ENCODE measurements around the gene NFASC. TPM values are rescaled to one million over a fixed set of nuclear protein-coding genes. Genes with fewer than 3 reads are reported as not detected.
A peak's percentile ranks its signal among the peaks of the same experiment; 100 is the strongest.

Gene NFASC
- total RNA-seq, 1 experiment from 2014 or later = 1.6 TPM

- Histone ChIP-seq H3K4me3 (ENCODE audit: low read length) (no peak overlapping the region), H3K9me3 (ENCODE audit: low read length) (no peaks in the 10 kb centered on the region), H3K4me2 (ENCODE audit: low read length) (no peak overlapping the region), H3K79me2 (ENCODE audit: low read length) (no peaks in the 10 kb centered on the region), H2AFZ (ENCODE audit: low read length) (no peak overlapping the region), H3K27me3 (ENCODE audit: low read length) (peaks cover 91% of the 10 kb centered on the region), H3K4me1 (ENCODE audit: insufficient read depth, low read length) (no peaks in the 10 kb centered on the region), H3K36me3 (ENCODE audit: low read depth, low read length) (no peaks in the 10 kb centered on the region), H3K9ac (ENCODE audit: low read length) (no peak overlapping the region), H3F3A (ENCODE audit: low read length, unreplicated experiment) (no peaks in the 10 kb centered on the region), H3K9me2 (replicated peaks; ENCODE audit: low read length) (no peaks in the 10 kb centered on the region), H4K20me1 (ENCODE audit: low read length) (no peaks in the 10 kb centered on the region), H3K27ac (ENCODE audit: low read length) (no peak overlapping the region)
- CTCF ChIA-PET = no interaction called here
- intact Hi-C loops (cut with micrococcal nuclease) = no loop called here
- POLR2A ChIA-PET (ENCODE audit: unreplicated experiment) = no interaction called here
- no peak for ATAC-seq
- BruUV-seq (replicated peaks) = no TSS peak
- DNase-seq = no peak
- TF ChIP-seq CTCF (conservative IDR thresholded peaks at IDR 0.05; ENCODE audit: low read depth, low read length) (no peak), EZH2 (IDR thresholded peaks at IDR 0.05; ENCODE audit: low read length, unreplicated experiment) (no peak), EZH2phosphoT487 (IDR thresholded peaks at IDR 0.05; ENCODE audit: borderline replicate concordance, low read length) (no peak)
These were observed 21.2 kb downstream of the NFASC start for GRCh38 chr1:204891860-204892259.

GRCh38 chr1:204894031-204894430, 23.4 kb downstream of the NFASC start:
- Histone ChIP-seq H3K36me3 (ENCODE audit: low read depth, low read length) (no peaks in the 10 kb centered on the region), H3K9me3 (ENCODE audit: low read length) (no peaks in the 10 kb centered on the region), H2AFZ (ENCODE audit: low read length) (no peak overlapping the region), H3K4me3 (ENCODE audit: low read length) (no peak overlapping the region), H3K4me2 (ENCODE audit: low read length) (no peak overlapping the region), H3K9me2 (replicated peaks; ENCODE audit: low read length) (no peaks in the 10 kb centered on the region), H3K4me1 (ENCODE audit: insufficient read depth, low read length) (no peaks in the 10 kb centered on the region), H4K20me1 (ENCODE audit: low read length) (no peaks in the 10 kb centered on the region), H3K79me2 (ENCODE audit: low read length) (no peaks in the 10 kb centered on the region), H3K27ac (ENCODE audit: low read length) (no peak overlapping the region), H3K9ac (ENCODE audit: low read length) (no peak overlapping the region), H3F3A (ENCODE audit: low read length, unreplicated experiment) (no peaks in the 10 kb centered on the region), H3K27me3 (ENCODE audit: low read length) (peaks cover 88% of the 10 kb centered on the region)
- BruUV-seq (replicated peaks) = no TSS peak
- CTCF ChIA-PET = interaction anchor here (0.6 kb wide), 1 partner anchor 158 kb away, joined by 3 read pairs; no protein-coding TSS in a partner anchor
- ATAC-seq = no peak
- TF ChIP-seq EZH2phosphoT487 (IDR thresholded peaks at IDR 0.05; ENCODE audit: borderline replicate concordance, low read length) (no peak), CTCF (conservative IDR thresholded peaks at IDR 0.05; ENCODE audit: low read depth, low read length) (no peak), EZH2 (IDR thresholded peaks at IDR 0.05; ENCODE audit: low read length, unreplicated experiment) (no peak)
- POLR2A ChIA-PET (ENCODE audit: unreplicated experiment) = no interaction called here
- DNase-seq = peak; percentile 37
- intact Hi-C loops (cut with micrococcal nuclease) = no loop called here

DNA sequence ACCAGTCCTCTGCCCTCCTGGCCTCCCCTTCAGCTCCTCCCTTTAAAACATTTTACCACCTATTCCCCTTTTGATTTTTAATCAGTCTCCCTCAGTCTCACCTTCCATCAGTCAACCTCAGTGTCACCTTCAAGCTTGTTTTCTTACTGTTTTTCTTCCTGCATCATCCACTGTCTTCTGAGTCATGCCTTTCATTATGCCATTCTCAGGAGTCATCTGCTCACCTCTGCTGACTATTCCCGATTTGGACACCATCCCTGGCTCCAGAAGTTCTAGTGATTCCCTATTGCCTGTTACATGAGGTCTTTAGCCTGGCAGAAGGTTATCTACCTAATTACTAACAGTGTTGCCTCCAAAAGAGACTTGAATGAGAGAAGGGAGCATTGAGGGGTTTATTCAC, 23.9 kb downstream of the NFASC start:
- BruUV-seq (replicated peaks) = no TSS peak
- Histone ChIP-seq H4K20me1 (ENCODE audit: low read length) (no peaks in the 10 kb centered on the region), H3K9me3 (ENCODE audit: low read length) (no peaks in the 10 kb centered on the region), H3K9me2 (replicated peaks; ENCODE audit: low read length) (no peaks in the 10 kb centered on the region), H3K36me3 (ENCODE audit: low read depth, low read length) (no peaks in the 10 kb centered on the region), H3K9ac (ENCODE audit: low read length) (no peak overlapping the region), H3K4me3 (ENCODE audit: low read length) (no peak overlapping the region), H3K79me2 (ENCODE audit: low read length) (no peaks in the 10 kb centered on the region), H3K27ac (ENCODE audit: low read length) (no peak overlapping the region), H2AFZ (ENCODE audit: low read length) (no peak overlapping the region), H3K4me1 (ENCODE audit: insufficient read depth, low read length) (no peaks in the 10 kb centered on the region), H3K27me3 (ENCODE audit: low read length) (peaks cover 88% of the 10 kb centered on the region), H3K4me2 (ENCODE audit: low read length) (no peak overlapping the region), H3F3A (ENCODE audit: low read length, unreplicated experiment) (no peaks in the 10 kb centered on the region)
- DNase-seq (no peak), ATAC-seq (no peak; the same call in 1 of the 2 replicates)
- intact Hi-C loops (cut with micrococcal nuclease) = no loop called here
- ChIA-PET POLR2A (ENCODE audit: unreplicated experiment) (no interaction called here), CTCF (no interaction called here)
- no peak for TF ChIP-seq EZH2phosphoT487 (IDR thresholded peaks at IDR 0.05; ENCODE audit: borderline replicate concordance, low read length)
- no peak for TF ChIP-seq EZH2 (IDR thresholded peaks at IDR 0.05; ENCODE audit: low read length, unreplicated experiment)
- no peak for TF ChIP-seq CTCF (conservative IDR thresholded peaks at IDR 0.05; ENCODE audit: low read depth, low read length)
